Gastrocnemius medialis (tissue), 4 donors: Measurements from ENCODE around the gene CHST11.

ENCODE experiments used
- POLR2A ChIP-seq, 2 donors: fragments of 450-650 bp; IDR thresholded peaks; one replicate each; pipeline ENCODE4 v1.6.1; 2017; ENCODE audit warnings: antibody characterized with exemption in 2 of 2, mild to moderate bottlenecking in 2 of 2, moderate library complexity in 2 of 2
- TF ChIP-seq, protein P1 (sequence below), 5 experiments: fragments of 450-650 bp in 3 of 5; fragments of 200-600 bp in 2 of 5; sonication (generic) in 2 of 5; IDR thresholded peaks in 4 of 5; conservative IDR thresholded peaks in 1 of 5; 1 replicate in 4 of 5; 2 replicates in 1 of 5; pipeline ENCODE4 v1.5.1; 2016 to 2019; ENCODE audit warnings: antibody characterized with exemption in 5 of 5, mild to moderate bottlenecking in 3 of 5, moderate library complexity in 3 of 5

DNA sequence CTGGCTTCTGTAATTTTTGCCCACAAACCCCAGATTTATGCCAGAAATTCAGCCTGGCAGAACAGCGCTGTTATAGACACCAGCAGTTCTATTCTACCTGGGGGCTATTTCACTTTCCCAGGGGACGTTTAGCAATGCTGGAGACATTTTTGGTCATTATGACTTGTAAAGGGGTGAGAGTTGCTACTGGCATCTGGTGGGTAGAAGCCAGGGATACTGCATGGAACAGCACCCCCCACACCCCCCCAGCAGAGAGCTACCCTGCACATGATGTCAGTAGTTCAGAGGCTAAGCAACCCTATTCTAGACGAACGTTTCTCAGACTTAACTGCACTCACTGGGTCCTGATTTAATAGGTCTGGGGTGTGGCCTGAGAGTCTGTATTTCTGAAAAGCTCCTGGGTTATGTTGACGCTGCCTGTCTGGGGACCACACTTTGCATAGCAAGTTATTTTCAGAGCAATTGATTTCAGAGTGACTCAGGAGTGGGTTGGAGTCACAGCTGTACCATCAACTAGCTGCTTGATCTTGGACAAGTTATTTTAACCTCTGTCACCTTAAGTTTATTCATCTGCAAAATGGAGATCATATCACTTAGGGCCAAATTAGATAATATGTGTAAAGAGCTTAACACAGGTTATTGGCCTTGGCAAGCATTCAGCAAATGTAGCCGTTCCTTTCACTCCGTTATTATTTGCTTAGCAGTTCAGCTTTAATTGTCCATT, 48.5 kb downstream of the CHST11 start:
- TF ChIP-seq, protein P1, sequence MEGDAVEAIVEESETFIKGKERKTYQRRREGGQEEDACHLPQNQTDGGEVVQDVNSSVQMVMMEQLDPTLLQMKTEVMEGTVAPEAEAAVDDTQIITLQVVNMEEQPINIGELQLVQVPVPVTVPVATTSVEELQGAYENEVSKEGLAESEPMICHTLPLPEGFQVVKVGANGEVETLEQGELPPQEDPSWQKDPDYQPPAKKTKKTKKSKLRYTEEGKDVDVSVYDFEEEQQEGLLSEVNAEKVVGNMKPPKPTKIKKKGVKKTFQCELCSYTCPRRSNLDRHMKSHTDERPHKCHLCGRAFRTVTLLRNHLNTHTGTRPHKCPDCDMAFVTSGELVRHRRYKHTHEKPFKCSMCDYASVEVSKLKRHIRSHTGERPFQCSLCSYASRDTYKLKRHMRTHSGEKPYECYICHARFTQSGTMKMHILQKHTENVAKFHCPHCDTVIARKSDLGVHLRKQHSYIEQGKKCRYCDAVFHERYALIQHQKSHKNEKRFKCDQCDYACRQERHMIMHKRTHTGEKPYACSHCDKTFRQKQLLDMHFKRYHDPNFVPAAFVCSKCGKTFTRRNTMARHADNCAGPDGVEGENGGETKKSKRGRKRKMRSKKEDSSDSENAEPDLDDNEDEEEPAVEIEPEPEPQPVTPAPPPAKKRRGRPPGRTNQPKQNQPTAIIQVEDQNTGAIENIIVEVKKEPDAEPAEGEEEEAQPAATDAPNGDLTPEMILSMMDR (IDR thresholded peaks at IDR 0.05 in 4 of 5, conservative IDR thresholded peaks at IDR 0.05 in 1 of 5) = no peak
- TF ChIP-seq POLR2A (IDR thresholded peaks at IDR 0.05) = no peak
